ENCODE measurements around the gene CLCNKB. TPM values are rescaled to one million over a fixed set of nuclear protein-coding genes. Genes with fewer than 3 reads are reported as not detected.
"Not testable (repeated sequence)": the region's sequence is repeated elsewhere in the genome, so short reads cannot be mapped to it uniquely, and the experiment has no call there.

The CLCNKB gene
- total RNA-seq, 1 donor from 2014 or later = not detected

DNA sequence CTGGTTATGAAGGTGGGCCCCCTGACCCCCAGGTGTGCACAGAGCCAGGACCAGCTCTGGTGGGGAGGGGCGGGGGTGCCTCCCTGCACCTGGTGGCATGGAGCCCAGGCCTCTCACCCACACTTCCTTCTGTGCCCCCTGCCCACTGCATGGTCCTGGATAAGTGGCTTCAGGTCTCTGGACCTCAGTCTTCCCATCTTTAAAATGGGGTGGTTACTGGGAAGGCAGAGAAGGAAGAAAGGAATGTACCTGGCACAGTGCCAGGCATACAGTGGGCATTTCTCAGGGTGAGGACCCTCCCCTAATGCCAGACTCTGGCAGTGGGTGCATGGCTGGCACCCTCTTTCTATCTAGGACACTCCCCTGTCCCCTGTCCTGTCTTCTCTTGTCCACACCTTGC is 14.3 kb upstream of the CLCNKB start:
- Histone ChIP-seq H3K36me3 (ENCODE audit: control insufficient read depth in 3 of 3, insufficient read depth in 3 of 3, low read length in 3 of 3) (no peaks in the 10 kb centered on the region), H3K9ac (ENCODE audit: low read depth in 1 of 3, low read length in 3 of 3) (no peak overlapping the region), H3K4me3 (ENCODE audit: low read length in 3 of 3) (no peak overlapping the region), H3K4me1 (ENCODE audit: control insufficient read depth in 3 of 3, insufficient read depth in 3 of 3, low read length in 3 of 3) (peaks cover 4 to 11% (median 7%) of the 10 kb centered on the region in 3 donors), H3K27me3 (ENCODE audit: control insufficient read depth in 3 of 3, insufficient read depth in 3 of 3, low read length in 3 of 3) (peaks cover 0 to 14% (median 6%) of the 10 kb centered on the region in 3 donors), H3K9me3 (ENCODE audit: control insufficient read depth in 3 of 3, low read length in 3 of 3) (no peaks in the 10 kb centered on the region), H3K27ac (ENCODE audit: low read depth, low read length) (no peak overlapping the region)

DNA sequence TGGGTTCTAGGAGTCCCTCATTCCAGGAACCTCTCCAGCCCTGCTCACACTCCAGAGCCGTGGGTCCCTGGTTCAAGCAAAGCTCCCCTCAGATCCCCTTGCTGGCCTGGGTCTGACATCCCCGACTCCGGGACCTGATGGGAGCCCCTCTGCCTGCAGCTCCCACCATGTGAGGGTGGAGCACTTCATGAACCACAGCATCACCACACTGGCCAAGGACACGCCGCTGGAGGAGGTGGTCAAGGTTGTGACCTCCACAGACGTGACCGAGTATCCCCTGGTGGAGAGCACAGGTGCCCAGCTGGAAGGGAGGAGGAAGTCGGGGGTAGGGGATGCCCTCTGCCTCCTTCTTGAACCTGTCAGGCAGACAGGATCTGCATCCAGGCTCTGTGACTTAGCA is 12.0 kb upstream of the CLCNKB start:
- Histone ChIP-seq H3K9ac (ENCODE audit: low read depth in 1 of 3, low read length in 3 of 3) (no peak overlapping the region), H3K4me3 (ENCODE audit: low read length in 3 of 3) (no peak overlapping the region), H3K27me3 (ENCODE audit: control insufficient read depth in 3 of 3, insufficient read depth in 3 of 3, low read length in 3 of 3) (peaks cover 0 to 14% (median 6%) of the 10 kb centered on the region in 3 donors), H3K4me1 (ENCODE audit: control insufficient read depth in 3 of 3, insufficient read depth in 3 of 3, low read length in 3 of 3) (peaks cover 4 to 11% (median 7%) of the 10 kb centered on the region in 3 donors), H3K36me3 (ENCODE audit: control insufficient read depth in 3 of 3, insufficient read depth in 3 of 3, low read length in 3 of 3) (no peaks in the 10 kb centered on the region), H3K27ac (ENCODE audit: low read depth, low read length) (no peak overlapping the region), H3K9me3 (ENCODE audit: control insufficient read depth in 3 of 3, low read length in 3 of 3) (no peaks in the 10 kb centered on the region)

DNA sequence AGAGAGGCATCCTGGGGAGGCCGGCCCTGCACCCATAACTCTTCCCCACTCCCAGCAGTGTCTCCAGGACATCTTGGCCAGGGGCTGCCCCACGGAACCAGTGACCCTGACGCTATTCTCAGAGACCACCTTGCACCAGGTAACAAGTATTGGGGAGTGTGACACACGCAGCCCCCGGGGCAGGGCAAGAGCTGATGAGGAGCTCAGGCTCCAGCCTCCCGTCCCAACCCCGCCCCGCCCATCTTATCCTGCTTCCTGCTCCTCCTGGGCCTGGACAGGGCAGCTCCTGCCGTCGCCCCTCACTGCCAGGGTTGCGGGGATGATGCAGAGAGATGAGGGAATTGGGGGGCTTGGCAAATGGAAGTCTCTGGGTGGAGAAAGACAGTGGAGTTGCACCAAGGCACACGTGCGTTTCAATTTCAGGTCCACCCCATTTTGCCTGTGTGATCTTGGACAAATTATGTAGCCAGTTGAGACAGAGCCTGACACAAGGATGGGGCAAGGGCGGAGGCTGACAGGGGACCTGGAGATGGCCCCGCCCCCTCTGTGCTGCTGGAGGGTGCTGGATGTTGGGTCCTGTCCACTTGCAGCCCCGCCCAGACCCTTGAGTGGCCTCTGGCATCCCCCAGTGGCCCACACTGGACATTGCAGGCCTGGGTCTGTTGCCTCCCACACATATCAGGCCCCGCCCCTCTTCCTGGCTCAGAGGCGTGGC is 11.0 kb upstream of the CLCNKB start:
- H3K27me3 ChIP-seq (ENCODE audit: control insufficient read depth in 3 of 3, insufficient read depth in 3 of 3, low read length in 3 of 3) = peaks cover 0 to 10% (median 6%) of the 10 kb centered on the region in 3 donors

DNA sequence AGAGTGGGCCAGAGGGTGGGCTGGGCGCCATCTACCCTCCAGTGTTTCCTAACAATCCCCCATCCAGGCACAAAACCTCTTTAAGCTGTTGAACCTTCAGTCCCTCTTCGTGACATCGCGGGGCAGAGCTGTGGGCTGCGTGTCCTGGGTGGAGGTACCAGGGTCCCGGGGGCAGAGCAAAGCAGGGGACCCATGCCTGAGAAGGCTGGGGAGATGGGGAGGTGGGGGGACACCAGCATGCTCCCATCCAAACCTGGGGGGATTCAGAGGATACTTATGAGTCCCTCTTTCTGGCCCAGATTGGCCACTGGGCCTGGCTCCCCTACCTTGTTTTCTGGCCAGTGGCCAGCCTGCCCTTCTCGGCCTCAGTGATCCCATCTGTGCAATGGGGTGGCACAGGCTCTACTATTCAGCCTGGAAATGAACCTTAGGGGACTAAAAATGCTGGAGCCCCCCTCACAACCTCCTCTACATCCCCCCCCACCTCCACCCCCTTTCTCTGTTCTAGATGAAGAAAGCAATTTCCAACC is 10.4 kb upstream of the CLCNKB start:
- not testable (repeated sequence) for H3K27ac ChIP-seq (ENCODE audit: low read depth, low read length); H3K9ac ChIP-seq (ENCODE audit: low read depth in 1 of 3, low read length in 3 of 3); H3K4me3 ChIP-seq (ENCODE audit: low read length in 3 of 3); H3K9me3 ChIP-seq (ENCODE audit: control insufficient read depth in 3 of 3, low read length in 3 of 3); H3K4me1 ChIP-seq (ENCODE audit: control insufficient read depth in 3 of 3, insufficient read depth in 3 of 3, low read length in 3 of 3); H3K36me3 ChIP-seq (ENCODE audit: control insufficient read depth in 3 of 3, insufficient read depth in 3 of 3, low read length in 3 of 3); H3K27me3 ChIP-seq (ENCODE audit: control insufficient read depth in 3 of 3, insufficient read depth in 3 of 3, low read length in 3 of 3)

More for the DNA sequence above, 11.0 kb upstream of the CLCNKB start:
- H3K4me1 ChIP-seq (ENCODE audit: control insufficient read depth in 3 of 3, insufficient read depth in 3 of 3, low read length in 3 of 3) = peaks cover 4 to 7% (median 5%) of the 10 kb centered on the region in 3 donors
- no peaks in the 10 kb centered on the region for H3K9me3 ChIP-seq (ENCODE audit: control insufficient read depth in 3 of 3, low read length in 3 of 3)
- H3K4me3 ChIP-seq (ENCODE audit: low read length in 3 of 3) = no peak overlapping the region
- no peaks in the 10 kb centered on the region for H3K36me3 ChIP-seq (ENCODE audit: control insufficient read depth in 3 of 3, insufficient read depth in 3 of 3, low read length in 3 of 3)
- no peak overlapping the region for H3K9ac ChIP-seq (ENCODE audit: low read depth in 1 of 3, low read length in 3 of 3)
- no peak overlapping the region for H3K27ac ChIP-seq (ENCODE audit: low read depth, low read length)

DNA sequence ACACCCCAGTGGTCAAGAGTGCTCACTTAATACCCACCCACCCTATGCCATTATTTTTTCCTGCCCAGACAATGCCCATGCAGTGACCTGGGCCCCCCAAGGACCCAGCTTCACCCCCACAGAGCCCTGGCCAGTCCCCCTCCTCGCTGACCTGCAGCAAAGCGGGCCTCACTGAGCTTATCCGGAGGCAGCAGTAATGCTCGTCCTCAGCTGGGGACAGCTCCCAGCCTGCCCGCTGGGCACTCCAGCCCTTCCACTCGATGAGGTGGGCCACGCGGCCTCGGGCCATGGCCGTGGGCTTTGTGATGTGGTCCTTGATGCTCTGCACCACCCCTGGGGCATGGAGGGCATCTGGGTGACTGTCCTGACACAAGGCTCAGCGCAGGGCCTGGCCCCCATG is 7.1 kb upstream of the CLCNKB start:
- H3K4me1 ChIP-seq (ENCODE audit: control insufficient read depth in 3 of 3, insufficient read depth in 3 of 3, low read length in 3 of 3); H3K4me3 ChIP-seq (ENCODE audit: low read length in 3 of 3); H3K27me3 ChIP-seq (ENCODE audit: control insufficient read depth in 3 of 3, insufficient read depth in 3 of 3, low read length in 3 of 3); H3K27ac ChIP-seq (ENCODE audit: low read depth, low read length); H3K9me3 ChIP-seq (ENCODE audit: control insufficient read depth in 3 of 3, low read length in 3 of 3); H3K9ac ChIP-seq (ENCODE audit: low read depth in 1 of 3, low read length in 3 of 3); H3K36me3 ChIP-seq (ENCODE audit: control insufficient read depth in 3 of 3, insufficient read depth in 3 of 3, low read length in 3 of 3): not testable (repeated sequence)

DNA sequence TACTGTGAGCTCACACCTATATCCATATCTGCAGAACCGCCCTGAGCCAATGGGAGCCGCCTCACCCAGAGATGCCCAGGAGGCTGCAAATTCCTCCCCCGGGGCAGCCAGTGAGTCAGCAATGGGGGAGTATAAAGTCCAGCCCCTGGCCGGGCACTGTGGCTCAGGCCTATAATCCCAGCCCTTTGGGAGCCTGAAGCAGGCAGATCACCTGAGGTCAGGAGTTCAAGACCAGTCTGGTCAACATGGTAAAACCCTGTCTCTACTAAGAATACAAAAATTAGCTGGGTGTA is 5.0 kb upstream of the CLCNKB start:
- Histone ChIP-seq H3K27ac (ENCODE audit: low read depth, low read length) (no peak overlapping the region), H3K4me3 (ENCODE audit: low read length in 3 of 3) (no peak overlapping the region), H3K9me3 (ENCODE audit: control insufficient read depth in 3 of 3, low read length in 3 of 3) (no peaks in the 10 kb centered on the region), H3K36me3 (ENCODE audit: control insufficient read depth in 3 of 3, insufficient read depth in 3 of 3, low read length in 3 of 3) (no peaks in the 10 kb centered on the region), H3K4me1 (ENCODE audit: control insufficient read depth in 3 of 3, insufficient read depth in 3 of 3, low read length in 3 of 3) (no peaks in the 10 kb centered on the region), H3K9ac (ENCODE audit: low read depth in 1 of 3, low read length in 3 of 3) (no peak overlapping the region), H3K27me3 (ENCODE audit: control insufficient read depth in 3 of 3, insufficient read depth in 3 of 3, low read length in 3 of 3) (no peaks in the 10 kb centered on the region)

DNA sequence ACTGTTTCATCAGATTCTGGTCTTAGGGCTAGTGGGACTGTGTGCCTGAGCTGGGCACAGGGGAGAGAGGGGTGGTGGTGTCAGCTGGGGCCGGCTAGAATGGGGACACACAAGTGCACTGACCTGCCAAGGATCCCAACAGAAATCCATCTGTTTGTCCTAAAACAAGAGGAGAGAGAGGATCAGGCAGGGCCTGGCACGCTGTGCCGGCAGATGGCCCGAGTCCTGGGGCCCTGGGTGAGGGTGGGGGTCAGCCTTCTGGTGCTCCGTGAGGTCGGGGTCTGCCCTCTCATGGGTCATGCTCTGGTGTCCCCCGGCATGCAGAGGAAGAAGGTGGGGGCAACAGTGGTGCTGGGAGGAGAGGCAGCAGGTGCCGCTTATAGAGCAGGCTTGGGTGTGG is 3.7 kb upstream of the CLCNKB start:
- not testable (repeated sequence) for H3K9me3 ChIP-seq (ENCODE audit: control insufficient read depth in 3 of 3, low read length in 3 of 3); H3K36me3 ChIP-seq (ENCODE audit: control insufficient read depth in 3 of 3, insufficient read depth in 3 of 3, low read length in 3 of 3); H3K4me3 ChIP-seq (ENCODE audit: low read length in 3 of 3); H3K27ac ChIP-seq (ENCODE audit: low read depth, low read length); H3K9ac ChIP-seq (ENCODE audit: low read depth in 1 of 3, low read length in 3 of 3); H3K4me1 ChIP-seq (ENCODE audit: control insufficient read depth in 3 of 3, insufficient read depth in 3 of 3, low read length in 3 of 3); H3K27me3 ChIP-seq (ENCODE audit: control insufficient read depth in 3 of 3, insufficient read depth in 3 of 3, low read length in 3 of 3)

DNA sequence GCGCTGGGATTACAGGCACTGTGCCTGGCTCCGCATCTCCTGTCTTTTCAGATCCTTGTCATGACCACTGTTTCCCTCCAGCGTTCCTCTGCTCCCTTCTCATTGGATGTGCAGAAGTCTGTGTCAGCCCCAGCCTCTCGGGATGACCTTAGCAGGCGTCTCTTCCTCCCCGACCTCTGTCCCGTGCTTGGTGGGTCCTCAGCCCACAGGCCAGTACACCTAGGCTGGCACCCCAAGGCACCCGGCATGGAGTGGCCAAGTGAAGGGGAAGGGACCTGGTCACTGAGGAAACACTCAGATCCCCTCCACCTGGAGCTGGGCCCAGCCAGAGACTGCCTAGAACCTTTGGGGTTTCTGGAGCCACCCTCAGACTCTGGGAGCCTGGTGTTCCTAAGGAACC is 2.4 kb upstream of the CLCNKB start:
- Histone ChIP-seq H3K4me1 (ENCODE audit: control insufficient read depth in 3 of 3, insufficient read depth in 3 of 3, low read length in 3 of 3) (no peaks in the 10 kb centered on the region), H3K36me3 (ENCODE audit: control insufficient read depth in 3 of 3, insufficient read depth in 3 of 3, low read length in 3 of 3) (no peaks in the 10 kb centered on the region), H3K4me3 (ENCODE audit: low read length in 3 of 3) (no peak overlapping the region), H3K27me3 (ENCODE audit: control insufficient read depth in 3 of 3, insufficient read depth in 3 of 3, low read length in 3 of 3) (no peaks in the 10 kb centered on the region), H3K9me3 (ENCODE audit: control insufficient read depth in 3 of 3, low read length in 3 of 3) (no peaks in the 10 kb centered on the region), H3K27ac (ENCODE audit: low read depth, low read length) (no peak overlapping the region), H3K9ac (ENCODE audit: low read depth in 1 of 3, low read length in 3 of 3) (no peak overlapping the region)

DNA sequence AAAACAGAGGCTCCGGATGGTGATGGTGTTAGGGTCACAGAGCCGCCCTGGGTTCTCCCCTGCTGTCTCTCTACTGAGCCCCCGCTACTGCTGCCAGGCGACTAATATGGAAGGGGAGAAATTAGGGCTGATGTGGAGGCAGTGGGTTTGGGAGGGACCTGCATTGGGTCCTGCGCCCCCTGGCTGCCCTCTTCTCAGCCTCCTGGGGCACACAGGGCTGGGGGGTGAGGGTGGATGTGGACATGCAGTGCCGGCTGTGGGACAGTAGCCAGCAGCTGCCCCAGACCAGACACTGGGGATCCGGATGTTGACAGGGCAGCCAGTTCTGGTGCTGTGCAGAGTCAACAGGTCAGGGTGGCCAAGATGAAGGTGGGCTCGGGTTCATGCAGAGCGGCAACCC is 1.5 kb upstream of the CLCNKB start:
- Histone ChIP-seq H3K36me3 (ENCODE audit: control insufficient read depth in 3 of 3, insufficient read depth in 3 of 3, low read length in 3 of 3) (no peaks in the 10 kb centered on the region), H3K27me3 (ENCODE audit: control insufficient read depth in 3 of 3, insufficient read depth in 3 of 3, low read length in 3 of 3) (no peaks in the 10 kb centered on the region), H3K27ac (ENCODE audit: low read depth, low read length) (no peak overlapping the region), H3K9me3 (ENCODE audit: control insufficient read depth in 3 of 3, low read length in 3 of 3) (no peaks in the 10 kb centered on the region), H3K4me3 (ENCODE audit: low read length in 3 of 3) (no peak overlapping the region), H3K9ac (ENCODE audit: low read depth in 1 of 3, low read length in 3 of 3) (no peak overlapping the region), H3K4me1 (ENCODE audit: control insufficient read depth in 3 of 3, insufficient read depth in 3 of 3, low read length in 3 of 3) (no peaks in the 10 kb centered on the region)

DNA sequence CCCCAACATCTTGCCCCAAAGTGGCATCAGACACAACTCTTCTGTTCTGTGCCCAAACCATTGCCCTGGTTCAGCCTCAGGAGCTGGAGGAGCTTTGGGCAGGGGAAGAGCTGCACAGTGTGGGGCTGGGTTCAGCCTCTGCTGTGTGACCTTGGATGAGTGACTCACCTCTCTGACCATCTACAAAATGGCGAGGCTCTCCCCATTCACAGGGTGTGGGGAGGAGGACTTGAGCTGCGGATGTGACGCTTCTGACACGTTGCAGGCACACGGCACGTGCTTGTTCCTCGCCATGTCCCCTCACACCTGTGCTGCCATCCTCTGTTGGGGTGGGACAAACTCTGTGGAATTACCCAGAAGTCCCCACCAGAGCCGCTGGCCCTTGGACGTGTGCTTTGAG is 928 bp upstream of the CLCNKB start:
- H3K9me3 ChIP-seq (ENCODE audit: control insufficient read depth in 3 of 3, low read length in 3 of 3); H3K4me3 ChIP-seq (ENCODE audit: low read length in 3 of 3); H3K27me3 ChIP-seq (ENCODE audit: control insufficient read depth in 3 of 3, insufficient read depth in 3 of 3, low read length in 3 of 3): not testable (repeated sequence)

More for the DNA sequence above, 928 bp upstream of the CLCNKB start:
- not testable (repeated sequence) for H3K27ac ChIP-seq (ENCODE audit: low read depth, low read length); H3K36me3 ChIP-seq (ENCODE audit: control insufficient read depth in 3 of 3, insufficient read depth in 3 of 3, low read length in 3 of 3); H3K9ac ChIP-seq (ENCODE audit: low read depth in 1 of 3, low read length in 3 of 3); H3K4me1 ChIP-seq (ENCODE audit: control insufficient read depth in 3 of 3, insufficient read depth in 3 of 3, low read length in 3 of 3)
